Ovary (tissue), 9 donors: ENCODE results near the gene ITPRIPL2. TPM values are rescaled to one million over a fixed set of nuclear protein-coding genes. Genes with fewer than 3 reads are reported as not detected.
A peak's percentile ranks its signal among the peaks of the same experiment; 100 is the strongest.

ENCODE experiments used
- DNase-seq, 5 donors: peaks; one replicate each; pipeline ENCODE4 v3.0.0-alpha.2; 2019 to 2020
- H3K27ac ChIP-seq, 2 donors: fragments of 200-600 bp; one replicate each; pipeline versions ENCODE4 v1.5.1 to v1.8.0; 2019 to 2022
- H3K27me3 ChIP-seq: fragments of 200-600 bp; one replicate; pipeline ENCODE4 v1.8.0; 2022
- H3K36me3 ChIP-seq: fragments of 200-600 bp; sonication (generic); one replicate; pipeline ENCODE4 v1.5.1; 2019
- H3K4me1 ChIP-seq: one replicate; pipeline ENCODE4 v1.8.1; 2013; ENCODE audit warnings: mild to moderate bottlenecking, moderate library complexity; ENCODE audit not compliant: insufficient read depth
- H3K4me3 ChIP-seq: fragments of 200-600 bp; sonication (generic); one replicate; pipeline ENCODE4 v1.5.1; 2017
- H3K9me3 ChIP-seq, 2 donors: fragments of 200-600 bp in 1 of 2; sonication (generic) in 1 of 2; one replicate each; pipeline versions ENCODE4 v1.5.1 to v1.8.1; 2013 to 2019; ENCODE audit warnings: mild to moderate bottlenecking in 1 of 2, moderate library complexity in 1 of 2
- CTCF ChIP-seq, 3 donors: fragments of 450-650 bp in 2 of 3; fragments of 200-600 bp in 1 of 3; IDR thresholded peaks; one replicate each; pipeline versions ENCODE4 v1.5.1 to v1.8.0; 2016 to 2022; ENCODE audit warnings: antibody characterized with exemption in 3 of 3, mild to moderate bottlenecking in 1 of 3
- EP300 ChIP-seq: sonication (generic); formaldehyde crosslinking; IDR thresholded peaks from one replicate; pipeline ENCODE4 v1.6.1; 2017; ENCODE audit warnings: antibody characterized with exemption
- POLR2A ChIP-seq: fragments of 450-650 bp; IDR thresholded peaks from one replicate; pipeline ENCODE4 v1.6.1; 2017; ENCODE audit warnings: antibody characterized with exemption, mild to moderate bottlenecking, moderate library complexity
- WGBS, 3 donors: extraction: QIAGEN DNeasy Blood & Tissue Kit in 1 of 3; methylation state at CpG; one replicate each; pipeline versions ENCODE4 v1.1.5 to v1.1.7; 2013 to 2017; 5-methylcytosine and 5-hydroxymethylcytosine counted together
- intact Hi-C, 4 donors: fragments of 100-400 bp; cut with DNase I; formaldehyde crosslinking; loops; one replicate each; pipeline versions ENCODE4 v1.11.0 to v1.15.1; 2022 to 2023
- polyA plus RNA-seq, 2 donors: library from polyadenylated mRNA; stranded (reverse); fragments of 200-250 nt in 1 of 2; fragments of 350-450 nt in 1 of 2; fragmentation: Illumina TruSeq in 1 of 2; extraction: RNeasy Lipid Tissue Mini Kit (QIAGEN cat#74804) in 1 of 2; gene quantifications; one replicate each; pipeline ENCODE4 v1.2.3, GENCODE V29; 2013 to 2014
- total RNA-seq, 7 donors: library from RNA; depleted of rRNA in 2 of 7; stranded (reverse); fragments of >200 nt in 2 of 7; fragmentation: NEBNext Ultra II Directional in 3 of 7; extraction: Animal tissue kit (Norgen Biotek cat#: 25700) in 3 of 7; gene quantifications; one replicate each; pipeline versions ENCODE4 v1.1.0 to v1.2.4, GENCODE V29; 2016 to 2023
- donor health status: DM: no; HTN: no; CAD: no; lungs with moderate emphysema.
- donor health status: DM: no; HTN: no; CAD: no.
- donor health status: Bipolar disorder and iron deficiency.
- donor health status: DM: yes; HTN: yes; CAD: no.
- donor health status: DM: no; HTN: no; CAD: no.
- donor health status: DM: yes; HTN: yes; CAD: no.

The ITPRIPL2 gene
- total and polyA plus RNA-seq, 9 donors: 11.4 to 58.5 (median 42.3) TPM

GRCh38 chr16:19130852-19131824 is 17.4 kb downstream of the ITPRIPL2 start:
- H3K27ac ChIP-seq: peak overlapping the region in 1 of 2 donors; percentile 59

GRCh38 chr16:19131825-19132218 is 18.1 kb downstream of the ITPRIPL2 start:
- no peaks in the 10 kb centered on the region for H3K27me3 ChIP-seq
- no peak for DNase-seq
- H3K4me3 ChIP-seq: no peak overlapping the region
- H3K36me3 ChIP-seq: no peaks in the 10 kb centered on the region
- TF ChIP-seq EP300: no peak
- no peak for TF ChIP-seq POLR2A
- TF ChIP-seq CTCF (IDR thresholded peaks at IDR 0.05): no peak
- intact Hi-C loops: no loop called here
- H3K4me1 ChIP-seq: peaks cover 2% of the 10 kb centered on the region
- no peak overlapping the region for H3K27ac ChIP-seq
- no peaks in the 10 kb centered on the region for H3K9me3 ChIP-seq

More at GRCh38 chr16:19130852-19131824, 17.4 kb downstream of the ITPRIPL2 start:
- intact Hi-C loops: no loop called here
- no peaks in the 10 kb centered on the region for H3K9me3 ChIP-seq
- DNase-seq: no peak
- 22 to 26% (median 24%) methylated on average over 11 of the region's 11 CpGs for WGBS, 3 donors
- no peak overlapping the region for H3K4me3 ChIP-seq
- TF ChIP-seq EP300 (no peak), POLR2A (no peak), CTCF (IDR thresholded peaks at IDR 0.05) (no peak)
- no peaks in the 10 kb centered on the region for H3K36me3 ChIP-seq
- no peaks in the 10 kb centered on the region for H3K27me3 ChIP-seq
- H3K4me1 ChIP-seq: peaks cover 2% of the 10 kb centered on the region

- no peak overlapping the region for H3K4me3 ChIP-seq
- H3K9me3 ChIP-seq: no peaks in the 10 kb centered on the region
- intact Hi-C loops: no loop called here
- peaks cover 2% of the 10 kb centered on the region for H3K4me1 ChIP-seq
- no peaks in the 10 kb centered on the region for H3K36me3 ChIP-seq
- no peak overlapping the region for H3K27ac ChIP-seq
- WGBS, 3 donors: 87 to 100% (median 96%) methylated on average over 1 of the region's 1 CpG
- no peak for TF ChIP-seq EP300
- no peaks in the 10 kb centered on the region for H3K27me3 ChIP-seq
- no peak for DNase-seq
Observed at GRCh38 chr16:19132255-19132654, 18.5 kb downstream of the ITPRIPL2 start.

GRCh38 chr16:19132898-19133297 is 19.1 kb downstream of the ITPRIPL2 start:
- intact Hi-C loops: no loop called here
- H3K4me3 ChIP-seq: no peak overlapping the region
- TF ChIP-seq POLR2A (no peak), CTCF (IDR thresholded peaks at IDR 0.05) (no peak), EP300 (no peak)
- no peaks in the 10 kb centered on the region for H3K36me3 ChIP-seq
- no peak overlapping the region for H3K27ac ChIP-seq
- no peaks in the 10 kb centered on the region for H3K27me3 ChIP-seq
- 86 to 92% (median 92%) methylated on average over 11 of the region's 11 CpGs for WGBS, 3 donors
- H3K9me3 ChIP-seq: no peaks in the 10 kb centered on the region
- DNase-seq: no peak
- H3K4me1 ChIP-seq: peaks cover 2% of the 10 kb centered on the region

- H3K27ac ChIP-seq: no peak overlapping the region
- WGBS, 3 donors: 77 to 100% (median 79%) methylated on average over 1 of the region's 1 CpG
- H3K4me3 ChIP-seq: no peak overlapping the region
- no peaks in the 10 kb centered on the region for H3K9me3 ChIP-seq
- H3K4me1 ChIP-seq: peaks cover 3% of the 10 kb centered on the region
- intact Hi-C loops: no loop called here
- DNase-seq: no peak
- no peaks in the 10 kb centered on the region for H3K27me3 ChIP-seq
- no peaks in the 10 kb centered on the region for H3K36me3 ChIP-seq
- TF ChIP-seq CTCF (IDR thresholded peaks at IDR 0.05) (no peak), POLR2A (no peak)
Observed at GRCh38 chr16:19133600-19133999, 19.8 kb downstream of the ITPRIPL2 start.
